ENCODE measurements around the gene TCF3.

The TCF3 gene

DNA sequence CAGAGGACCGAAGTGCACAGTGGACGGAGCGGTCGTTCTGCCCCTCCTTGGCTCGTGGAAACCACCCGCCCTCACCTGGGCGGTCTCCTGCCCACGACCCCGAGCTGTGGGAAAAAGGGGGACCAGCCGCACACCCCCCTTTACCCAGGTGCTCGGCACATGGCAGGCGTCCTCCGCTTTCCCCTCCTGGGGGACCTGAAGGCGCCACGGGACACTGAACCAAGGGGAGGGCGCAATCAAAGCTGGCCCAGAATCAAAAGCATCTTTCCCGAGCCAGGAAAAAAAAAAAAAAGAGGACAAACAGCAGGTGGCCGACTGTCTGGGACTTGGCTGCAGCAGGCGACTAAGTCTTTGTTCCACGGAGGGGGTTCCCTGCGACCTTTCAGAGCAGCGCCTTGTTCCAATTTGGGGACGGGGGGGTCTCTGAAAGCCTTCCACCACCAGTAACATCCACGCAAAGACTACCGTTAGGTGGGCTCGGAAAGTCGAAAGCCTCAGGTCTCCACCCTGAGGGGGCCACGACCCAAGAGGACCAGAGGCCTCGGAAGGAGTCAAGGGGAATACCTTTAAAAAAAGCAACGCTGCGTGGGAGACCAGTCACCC is 60.9 kb downstream of the TCF3 start:
- H3K18ac ChIP-seq (ENCODE audit: low read length), result peak overlapping the region; percentile 100
- peaks cover 10 to 14% of the 10 kb centered on the region in 2 donors for H3K4me1 ChIP-seq (ENCODE audit: control insufficient read depth in 2 of 2, insufficient read depth in 1 of 2, low read depth in 1 of 2, low read length in 2 of 2)

DNA sequence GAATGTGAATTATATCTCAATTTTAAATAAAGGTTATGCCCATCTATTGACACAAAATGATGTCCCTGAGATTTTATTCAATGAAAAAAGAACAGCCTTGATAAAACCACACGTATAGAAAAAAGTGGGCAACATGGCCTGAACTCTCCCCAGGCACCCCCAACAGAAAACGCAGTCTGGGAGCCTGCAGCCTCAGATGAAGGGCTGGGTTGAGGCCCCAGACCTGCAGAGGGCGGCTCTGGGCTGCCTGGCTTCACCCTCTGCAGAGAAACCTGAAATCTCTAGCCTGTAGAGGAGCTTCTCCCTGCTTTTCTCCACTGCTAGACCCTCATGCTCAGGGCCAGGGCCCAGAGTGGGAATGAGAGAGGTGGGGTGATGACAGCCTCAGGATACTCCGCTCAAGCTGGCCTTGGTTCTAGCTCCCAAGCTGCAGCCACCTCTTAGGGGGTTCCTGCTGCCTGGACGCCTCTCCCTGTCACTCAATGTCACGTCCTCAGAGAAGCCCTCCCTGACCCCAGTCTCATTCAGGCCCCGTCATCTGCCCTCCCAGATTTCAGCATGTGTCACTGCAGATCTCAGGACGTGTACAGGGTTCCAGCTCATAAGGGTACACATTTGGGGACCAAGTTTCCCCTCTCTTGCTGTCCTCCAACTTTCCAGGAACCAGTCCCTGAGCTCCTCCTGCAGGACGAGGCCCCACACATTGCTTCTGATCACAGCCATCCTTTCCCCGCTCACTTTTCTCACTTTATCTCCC is 61.6 kb downstream of the TCF3 start:
- Histone ChIP-seq H3K4me1 (ENCODE audit: control insufficient read depth in 2 of 2, insufficient read depth in 1 of 2, low read depth in 1 of 2, low read length in 2 of 2) (peaks cover 10 to 14% of the 10 kb centered on the region in 2 donors), H2AFZ (ENCODE audit: low read length) (no peak overlapping the region), H3K4ac (ENCODE audit: low read length) (no peak overlapping the region), H3K23ac (ENCODE audit: low read depth, low read length, poor library complexity) (peak overlapping the region; percentile 49), H2BK120ac (ENCODE audit: low read depth, low read length) (no peak overlapping the region), H2BK5ac (ENCODE audit: low read length) (no peak overlapping the region), H3K9ac (ENCODE audit: low read depth, low read length, poor library complexity) (peak overlapping the region; percentile 88), H4K91ac (ENCODE audit: low read depth, low read length, poor library complexity) (no peak overlapping the region), H3K79me1 (ENCODE audit: low read depth, low read length) (peaks cover 13% of the 10 kb centered on the region), H3K27me3 (ENCODE audit: control insufficient read depth in 3 of 3, insufficient read depth in 3 of 3, low read depth in 1 of 3, low read length in 3 of 3) (no peaks in the 10 kb centered on the region), H4K8ac (ENCODE audit: low read depth, low read length) (no peak overlapping the region), H2BK15ac (ENCODE audit: low read length) (no peak overlapping the region), H3K36me3 (replicated peaks in 1 of 2; ENCODE audit: control insufficient read depth in 2 of 2, insufficient read depth in 2 of 2, low read length in 2 of 2) (peaks cover 7 to 58% of the 10 kb centered on the region in 2 donors), H3K4me3 (ENCODE audit: low read length in 2 of 2) (peak overlapping the region; percentile 90 to 93), H3K14ac (ENCODE audit: low read length) (peak overlapping the region; percentile 14), H2BK12ac (ENCODE audit: low read length) (no peak overlapping the region), H3K4me2 (ENCODE audit: insufficient read depth, low read length, poor library complexity, severe bottlenecking) (peak overlapping the region; percentile 77), H3K27ac (replicated peaks; ENCODE audit: low read length) (peak overlapping the region; percentile 50), H2AK5ac (ENCODE audit: low read depth, low read length) (peak overlapping the region; percentile 100), H3K18ac (ENCODE audit: low read length) (peak overlapping the region; percentile 83), H3K9me3 (replicated peaks in 1 of 2; ENCODE audit: control insufficient read depth in 2 of 2, insufficient read depth in 1 of 2, low read depth in 1 of 2, low read length in 2 of 2) (peaks cover 2 to 3% of the 10 kb centered on the region in 2 donors)
- WGBS, 2 donors (ENCODE audit: extremely low coverage in 2 of 2, insufficient read length in 2 of 2, insufficient replicate concordance in 1 of 2), result no CpG with 5 or more reads among the region's 10 CpGs
- no peak for DNase-seq (ENCODE audit: low spot score)

More for the DNA sequence above, 60.9 kb downstream of the TCF3 start:
- Histone ChIP-seq H2BK120ac (ENCODE audit: low read depth, low read length) (peak overlapping the region; percentile 92), H3K27me3 (ENCODE audit: control insufficient read depth in 3 of 3, insufficient read depth in 3 of 3, low read depth in 1 of 3, low read length in 3 of 3) (no peaks in the 10 kb centered on the region), H2BK12ac (ENCODE audit: low read length) (no peak overlapping the region), H3K14ac (ENCODE audit: low read length) (peak overlapping the region; percentile 98), H3K9me3 (replicated peaks in 1 of 2; ENCODE audit: control insufficient read depth in 2 of 2, insufficient read depth in 1 of 2, low read depth in 1 of 2, low read length in 2 of 2) (no peaks in the 10 kb centered on the region), H2AK5ac (ENCODE audit: low read depth, low read length) (peak overlapping the region; percentile 100), H4K91ac (ENCODE audit: low read depth, low read length, poor library complexity) (peak overlapping the region; percentile 95), H3K27ac (replicated peaks; ENCODE audit: low read length) (peak overlapping the region; percentile 100), H4K8ac (ENCODE audit: low read depth, low read length) (no peak overlapping the region), H3K4me3 (ENCODE audit: low read length in 2 of 2) (peak overlapping the region; percentile 90 to 93), H3K4me2 (ENCODE audit: insufficient read depth, low read length, poor library complexity, severe bottlenecking) (peak overlapping the region; percentile 77), H2BK15ac (ENCODE audit: low read length) (no peak overlapping the region), H3K36me3 (replicated peaks in 1 of 2; ENCODE audit: control insufficient read depth in 2 of 2, insufficient read depth in 2 of 2, low read length in 2 of 2) (peaks cover 6 to 54% of the 10 kb centered on the region in 2 donors), H3K9ac (ENCODE audit: low read depth, low read length, poor library complexity) (peak overlapping the region; percentile 93), H2AFZ (ENCODE audit: low read length) (peak overlapping the region; percentile 81), H3K79me1 (ENCODE audit: low read depth, low read length) (peaks cover 6% of the 10 kb centered on the region), H3K4ac (ENCODE audit: low read length) (peak overlapping the region; percentile 97), H2BK5ac (ENCODE audit: low read length) (peak overlapping the region; percentile 96), H3K23ac (ENCODE audit: low read depth, low read length, poor library complexity) (peak overlapping the region; percentile 100)
- DNase-seq (ENCODE audit: low spot score), result no peak
- WGBS, 2 donors (ENCODE audit: extremely low coverage in 2 of 2, insufficient read length in 2 of 2, insufficient replicate concordance in 1 of 2), result no CpG with 5 or more reads among the region's 31 CpGs

GRCh38 chr19:1587872-1588271 is 64.5 kb downstream of the TCF3 start:
- no peak overlapping the region for H3K27ac ChIP-seq (replicated peaks; ENCODE audit: low read length)
- H2BK5ac ChIP-seq (ENCODE audit: low read length), result peak overlapping the region; percentile 77
- WGBS, 2 donors (ENCODE audit: extremely low coverage in 2 of 2, insufficient read length in 2 of 2, insufficient replicate concordance in 1 of 2), result no CpG with 5 or more reads among the region's 9 CpGs
- no peak overlapping the region for H2AK5ac ChIP-seq (ENCODE audit: low read depth, low read length)
- H3K4me3 ChIP-seq (ENCODE audit: low read length in 2 of 2), result no peak overlapping the region
- no peak overlapping the region for H3K18ac ChIP-seq (ENCODE audit: low read length)
- H2BK15ac ChIP-seq (ENCODE audit: low read length), result no peak overlapping the region
- H2BK120ac ChIP-seq (ENCODE audit: low read depth, low read length), result no peak overlapping the region
- no peak overlapping the region for H3K9ac ChIP-seq (ENCODE audit: low read depth, low read length, poor library complexity)
- H3K9me3 ChIP-seq (replicated peaks in 1 of 2; ENCODE audit: control insufficient read depth in 2 of 2, insufficient read depth in 1 of 2, low read depth in 1 of 2, low read length in 2 of 2), result peaks cover 4 to 5% of the 10 kb centered on the region in 2 donors
- H2AFZ ChIP-seq (ENCODE audit: low read length), result no peak overlapping the region
- DNase-seq (ENCODE audit: low spot score), result no peak
- peaks cover 27% of the 10 kb centered on the region for H3K79me1 ChIP-seq (ENCODE audit: low read depth, low read length)
- no peak overlapping the region for H4K91ac ChIP-seq (ENCODE audit: low read depth, low read length, poor library complexity)
- no peak overlapping the region for H3K23ac ChIP-seq (ENCODE audit: low read depth, low read length, poor library complexity)
- H3K4ac ChIP-seq (ENCODE audit: low read length), result no peak overlapping the region
- H3K27me3 ChIP-seq (ENCODE audit: control insufficient read depth in 3 of 3, insufficient read depth in 3 of 3, low read depth in 1 of 3, low read length in 3 of 3), result no peaks in the 10 kb centered on the region
- H3K4me2 ChIP-seq (ENCODE audit: insufficient read depth, low read length, poor library complexity, severe bottlenecking), result no peak overlapping the region
- H2BK12ac ChIP-seq (ENCODE audit: low read length), result no peak overlapping the region
- H3K14ac ChIP-seq (ENCODE audit: low read length), result no peak overlapping the region
- no peak overlapping the region for H4K8ac ChIP-seq (ENCODE audit: low read depth, low read length)
- H3K4me1 ChIP-seq (ENCODE audit: control insufficient read depth in 2 of 2, insufficient read depth in 1 of 2, low read depth in 1 of 2, low read length in 2 of 2), result peaks cover 8 to 9% of the 10 kb centered on the region in 2 donors
- H3K36me3 ChIP-seq (replicated peaks in 1 of 2; ENCODE audit: control insufficient read depth in 2 of 2, insufficient read depth in 2 of 2, low read length in 2 of 2), result peaks cover 17 to 76% of the 10 kb centered on the region in 2 donors

GRCh38 chr19:1585243-1585580 is 67.2 kb downstream of the TCF3 start:
- no peak overlapping the region for H2BK12ac ChIP-seq (ENCODE audit: low read length)

More at GRCh38 chr19:1585243-1585580, 67.2 kb downstream of the TCF3 start:
- no peak overlapping the region for H3K9ac ChIP-seq (ENCODE audit: low read depth, low read length, poor library complexity)
- H4K8ac ChIP-seq (ENCODE audit: low read depth, low read length), result no peak overlapping the region
- H2AFZ ChIP-seq (ENCODE audit: low read length), result no peak overlapping the region
- peaks cover 39 to 92% of the 10 kb centered on the region in 2 donors for H3K36me3 ChIP-seq (replicated peaks in 1 of 2; ENCODE audit: control insufficient read depth in 2 of 2, insufficient read depth in 2 of 2, low read length in 2 of 2)
- no peak overlapping the region for H3K14ac ChIP-seq (ENCODE audit: low read length)
- H2BK5ac ChIP-seq (ENCODE audit: low read length), result peak overlapping the region; percentile 53
- no peak overlapping the region for H3K4ac ChIP-seq (ENCODE audit: low read length)
- no peak overlapping the region for H2BK120ac ChIP-seq (ENCODE audit: low read depth, low read length)
- H3K9me3 ChIP-seq (replicated peaks in 1 of 2; ENCODE audit: control insufficient read depth in 2 of 2, insufficient read depth in 1 of 2, low read depth in 1 of 2, low read length in 2 of 2), result peaks cover 4 to 5% of the 10 kb centered on the region in 2 donors
- no peak overlapping the region for H3K27ac ChIP-seq (replicated peaks; ENCODE audit: low read length)
- H2BK15ac ChIP-seq (ENCODE audit: low read length), result no peak overlapping the region
- no peak overlapping the region for H2AK5ac ChIP-seq (ENCODE audit: low read depth, low read length)
- no peak overlapping the region for H3K23ac ChIP-seq (ENCODE audit: low read depth, low read length, poor library complexity)
- peaks cover 0 to under 1% of the 10 kb centered on the region in 2 donors for H3K4me1 ChIP-seq (ENCODE audit: control insufficient read depth in 2 of 2, insufficient read depth in 1 of 2, low read depth in 1 of 2, low read length in 2 of 2)
- peaks cover 32% of the 10 kb centered on the region for H3K79me1 ChIP-seq (ENCODE audit: low read depth, low read length)
- no peak overlapping the region for H3K4me2 ChIP-seq (ENCODE audit: insufficient read depth, low read length, poor library complexity, severe bottlenecking)
- H4K91ac ChIP-seq (ENCODE audit: low read depth, low read length, poor library complexity), result no peak overlapping the region
- DNase-seq (ENCODE audit: low spot score), result no peak
- no peak overlapping the region for H3K4me3 ChIP-seq (ENCODE audit: low read length in 2 of 2)
- no peaks in the 10 kb centered on the region for H3K27me3 ChIP-seq (ENCODE audit: control insufficient read depth in 3 of 3, insufficient read depth in 3 of 3, low read depth in 1 of 3, low read length in 3 of 3)
- WGBS, 2 donors (ENCODE audit: extremely low coverage in 2 of 2, insufficient read length in 2 of 2, insufficient replicate concordance in 1 of 2), result no CpG with 5 or more reads among the region's 13 CpGs
- H3K18ac ChIP-seq (ENCODE audit: low read length), result no peak overlapping the region

Measured in neuronal stem cell (in vitro differentiated cells).